ENCODE results near the gene LCN10. TPM values are rescaled to one million over a fixed set of nuclear protein-coding genes. Genes with fewer than 3 reads are reported as not detected.
"Not testable (repeated sequence)": the region's sequence is repeated elsewhere in the genome, so short reads cannot be mapped to it uniquely, and the experiment has no call there.

LCN10 gene
- 1 to 10 TPM; 1.3 to 2.8 (median 2.4) TPM for polyA plus RNA-seq (ENCODE audit: insufficient read length in 3 of 3)
- long read RNA-seq, donor 1: 0 reads
- long read RNA-seq, donor 2: 0 reads
- long read RNA-seq, donor 3: 0 reads
- long read RNA-seq, donor 4, partial matches to known transcripts: 0 of 1 reads
- long read RNA-seq, donor 4, other reads (novel, unspliced or antisense): 0 of 1 reads
- long read RNA-seq, donor 5: 0 reads
- long read RNA-seq, donor 6: 0 reads
- long read RNA-seq, donor 7: 0 reads
- long read RNA-seq, donor 8: 0 reads
- long read RNA-seq, donor 9, partial matches to known transcripts: 0 of 1 reads
- long read RNA-seq, donor 9, other reads (novel, unspliced or antisense): 0 of 1 reads
- long read RNA-seq, donor 10: 0 reads
- long read RNA-seq, donor 11: 0 reads
- long read RNA-seq, donor 12: 0 reads
- long read RNA-seq, donor 13: 0 reads
- long read RNA-seq, donor 14: 0 reads
- long read RNA-seq, donor 15: 0 reads
- long read RNA-seq, donor 16, partial matches to known transcripts: 0 of 1 reads
- long read RNA-seq, donor 16, other reads (novel, unspliced or antisense): 0 of 1 reads

GRCh38 chr9:136742591-136743391, at the start of gene LCN10:
TSS of gene LCN10 (minus strand) at chr9:136742940. CDS start at chr9:136742903, 37 bp downstream.
- peak; percentile 79 for DNase-seq

GRCh38 chr9:136791516-136792276, 49.0 kb upstream of the LCN10 start:
- no peak for DNase-seq

GRCh38 chr9:136790640-136791515, 48.1 kb upstream of the LCN10 start, which contains the start of gene TMEM141:
TSS of gene TMEM141 (plus strand) at chr9:136791344. CDS start at chr9:136791371, 27 bp downstream.
- peak; percentile 99 for DNase-seq

GRCh38 chr9:136789523-136789937, 46.8 kb upstream of the LCN10 start:
- no peak for DNase-seq

GRCh38 chr9:136788644-136789522, 46.1 kb upstream of the LCN10 start:
- not testable (repeated sequence) for DNase-seq

- no peak for DNase-seq
Observed at GRCh38 chr9:136787690-136788400, 45.1 kb upstream of the LCN10 start.

- not testable (repeated sequence) for DNase-seq
Observed at GRCh38 chr9:136786983-136787382, 44.2 kb upstream of the LCN10 start.

- no peak for DNase-seq
Observed at GRCh38 chr9:136786451-136786850, 43.7 kb upstream of the LCN10 start.

- not testable (repeated sequence) for DNase-seq
Observed at GRCh38 chr9:136785565-136786355, 43.0 kb upstream of the LCN10 start.

- DNase-seq: no peak
Observed at GRCh38 chr9:136784997-136785361, 42.2 kb upstream of the LCN10 start.

- DNase-seq: no peak
Observed at GRCh38 chr9:136784249-136784996, 41.7 kb upstream of the LCN10 start.

GRCh38 chr9:136782452-136782851, 39.7 kb upstream of the LCN10 start:
- no peak for DNase-seq

- DNase-seq: no peak
Observed at GRCh38 chr9:136779808-136780207, 37.1 kb upstream of the LCN10 start.

GRCh38 chr9:136777359-136777758, 34.6 kb upstream of the LCN10 start:
- no peak for DNase-seq

GRCh38 chr9:136776947-136777346, 34.2 kb upstream of the LCN10 start:
- no peak for DNase-seq

GRCh38 chr9:136775191-136775590, 32.5 kb upstream of the LCN10 start:
- no peak for DNase-seq

GRCh38 chr9:136774416-136775045, 31.8 kb upstream of the LCN10 start:
- no peak for DNase-seq
